ENCODE measurements around the gene SLC44A4.

The SLC44A4 gene

DNA sequence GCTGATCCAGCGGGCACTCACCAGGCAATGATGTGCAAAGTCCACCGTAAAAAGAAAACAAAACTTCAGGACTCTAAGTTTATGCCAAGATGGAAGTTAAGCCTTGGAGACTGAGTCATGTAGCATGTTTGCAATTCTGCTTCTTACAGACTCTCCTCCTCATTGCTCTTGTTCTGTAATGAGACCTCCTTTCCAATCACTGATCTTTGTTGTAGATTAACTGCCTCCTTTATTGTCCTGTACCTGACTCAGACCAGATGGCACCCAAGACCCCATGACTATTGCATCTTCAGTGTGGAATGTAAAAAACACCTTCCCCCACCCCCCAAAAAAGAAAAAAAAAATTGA, 27.3 kb downstream of the SLC44A4 start:
- no peaks in the 10 kb centered on the region for H3K4me1 ChIP-seq (ENCODE audit: insufficient read depth, low read length, severe bottlenecking)
- no peak overlapping the region for H2AFZ ChIP-seq (ENCODE audit: low read length)

DNA sequence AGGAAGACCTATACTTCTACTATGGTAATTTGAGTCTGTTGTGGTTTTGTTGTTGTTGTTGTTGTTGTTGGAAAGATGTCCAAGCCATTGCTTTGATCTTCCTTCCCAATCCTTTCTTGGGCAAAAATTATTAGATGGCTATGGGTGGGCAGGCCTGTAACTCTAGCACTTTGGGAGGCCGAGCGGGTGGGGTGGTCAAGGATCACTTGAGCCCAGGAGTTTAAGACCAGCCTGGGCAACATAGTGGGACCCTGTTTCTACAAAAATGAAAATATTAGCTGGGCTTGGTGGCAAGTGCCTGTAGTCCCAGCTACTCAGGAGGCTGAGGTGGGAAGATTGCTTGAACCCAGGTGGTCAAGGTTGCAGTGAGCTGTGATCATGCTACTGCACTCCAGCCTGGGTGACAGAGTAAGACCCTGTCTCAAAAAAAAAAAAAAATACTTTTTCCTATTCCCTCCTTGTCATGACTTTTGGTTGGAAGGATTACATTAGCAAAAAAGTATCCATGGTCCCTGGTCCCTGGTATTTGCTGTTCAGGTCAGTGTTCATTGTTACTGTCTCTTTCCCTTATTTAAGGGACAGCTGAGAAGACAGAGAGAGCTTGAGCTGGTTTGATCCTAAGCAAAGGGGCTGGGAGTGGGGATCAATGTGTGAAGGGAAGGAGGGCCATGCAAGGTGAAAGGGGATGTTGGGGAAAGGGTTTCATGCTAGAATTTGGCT, 27.9 kb downstream of the SLC44A4 start:
- H2AFZ ChIP-seq (ENCODE audit: low read length) = no peak overlapping the region
- TF ChIP-seq, protein P1, sequence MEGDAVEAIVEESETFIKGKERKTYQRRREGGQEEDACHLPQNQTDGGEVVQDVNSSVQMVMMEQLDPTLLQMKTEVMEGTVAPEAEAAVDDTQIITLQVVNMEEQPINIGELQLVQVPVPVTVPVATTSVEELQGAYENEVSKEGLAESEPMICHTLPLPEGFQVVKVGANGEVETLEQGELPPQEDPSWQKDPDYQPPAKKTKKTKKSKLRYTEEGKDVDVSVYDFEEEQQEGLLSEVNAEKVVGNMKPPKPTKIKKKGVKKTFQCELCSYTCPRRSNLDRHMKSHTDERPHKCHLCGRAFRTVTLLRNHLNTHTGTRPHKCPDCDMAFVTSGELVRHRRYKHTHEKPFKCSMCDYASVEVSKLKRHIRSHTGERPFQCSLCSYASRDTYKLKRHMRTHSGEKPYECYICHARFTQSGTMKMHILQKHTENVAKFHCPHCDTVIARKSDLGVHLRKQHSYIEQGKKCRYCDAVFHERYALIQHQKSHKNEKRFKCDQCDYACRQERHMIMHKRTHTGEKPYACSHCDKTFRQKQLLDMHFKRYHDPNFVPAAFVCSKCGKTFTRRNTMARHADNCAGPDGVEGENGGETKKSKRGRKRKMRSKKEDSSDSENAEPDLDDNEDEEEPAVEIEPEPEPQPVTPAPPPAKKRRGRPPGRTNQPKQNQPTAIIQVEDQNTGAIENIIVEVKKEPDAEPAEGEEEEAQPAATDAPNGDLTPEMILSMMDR (IDR thresholded peaks at IDR 0.05; ENCODE audit: low read length) = no peak
- TF ChIP-seq EZH2 (IDR thresholded peaks at IDR 0.05; ENCODE audit: borderline replicate concordance, low read length) = no peak
- H3K9me2 ChIP-seq (ENCODE audit: low read depth, low read length) = no peaks in the 10 kb centered on the region
- no peak overlapping the region for H3K9ac ChIP-seq (ENCODE audit: low read length)
- no peaks in the 10 kb centered on the region for H3F3A ChIP-seq (ENCODE audit: insufficient read depth, low read length)
- H3K4me1 ChIP-seq (ENCODE audit: insufficient read depth, low read length, severe bottlenecking) = no peaks in the 10 kb centered on the region
- H3K9me3 ChIP-seq (ENCODE audit: low read length) = 0 out of 2 replicates have a peak, but pooled peaks cover 2% of the 10 kb centered on the region
- H3K4me3 ChIP-seq (ENCODE audit: low read depth, low read length, poor library complexity, severe bottlenecking) = no peak overlapping the region
- no peak overlapping the region for H3K4me2 ChIP-seq (ENCODE audit: low read length)
- no peaks in the 10 kb centered on the region for H3K79me2 ChIP-seq (ENCODE audit: insufficient read depth, low read length)
- no peaks in the 10 kb centered on the region for H4K20me1 ChIP-seq (ENCODE audit: insufficient read depth, low read length)
- H3K36me3 ChIP-seq (ENCODE audit: insufficient read depth, low read length) = no peaks in the 10 kb centered on the region
- no peak overlapping the region for H3K27ac ChIP-seq (ENCODE audit: low read depth, low read length, poor library complexity, severe bottlenecking)
- H3K27me3 ChIP-seq (ENCODE audit: insufficient read depth, low read length) = no peaks in the 10 kb centered on the region

More for the DNA sequence above, 27.3 kb downstream of the SLC44A4 start:
- no peaks in the 10 kb centered on the region for H3K27me3 ChIP-seq (ENCODE audit: insufficient read depth, low read length)
- no peaks in the 10 kb centered on the region for H3F3A ChIP-seq (ENCODE audit: insufficient read depth, low read length)
- H3K27ac ChIP-seq (ENCODE audit: low read depth, low read length, poor library complexity, severe bottlenecking) = no peak overlapping the region
- TF ChIP-seq EZH2 (IDR thresholded peaks at IDR 0.05; ENCODE audit: borderline replicate concordance, low read length) = no peak
- TF ChIP-seq, protein P1 (IDR thresholded peaks at IDR 0.05; ENCODE audit: low read length) = no peak
- no peaks in the 10 kb centered on the region for H3K79me2 ChIP-seq (ENCODE audit: insufficient read depth, low read length)
- no peaks in the 10 kb centered on the region for H4K20me1 ChIP-seq (ENCODE audit: insufficient read depth, low read length)
- H3K4me3 ChIP-seq (ENCODE audit: low read depth, low read length, poor library complexity, severe bottlenecking) = no peak overlapping the region
- no peak overlapping the region for H3K9ac ChIP-seq (ENCODE audit: low read length)
- no peaks in the 10 kb centered on the region for H3K9me2 ChIP-seq (ENCODE audit: low read depth, low read length)
- 0 out of 2 replicates have a peak, but pooled peaks cover 2% of the 10 kb centered on the region for H3K9me3 ChIP-seq (ENCODE audit: low read length)
- H3K36me3 ChIP-seq (ENCODE audit: insufficient read depth, low read length) = no peaks in the 10 kb centered on the region
- H3K4me2 ChIP-seq (ENCODE audit: low read length) = no peak overlapping the region

GRCh38 chr6:31847276-31847978, 31.4 kb downstream of the SLC44A4 start:
- H4K20me1 ChIP-seq (ENCODE audit: insufficient read depth, low read length) = no peaks in the 10 kb centered on the region
- no peaks in the 10 kb centered on the region for H3K9me2 ChIP-seq (ENCODE audit: low read depth, low read length)
- H3K9ac ChIP-seq (ENCODE audit: low read length) = no peak overlapping the region
- H3F3A ChIP-seq (ENCODE audit: insufficient read depth, low read length) = no peaks in the 10 kb centered on the region
- no peaks in the 10 kb centered on the region for H3K9me3 ChIP-seq (ENCODE audit: low read length)
- TF ChIP-seq, protein P1 (IDR thresholded peaks at IDR 0.05; ENCODE audit: low read length) = no peak
- no peak for TF ChIP-seq EZH2 (IDR thresholded peaks at IDR 0.05; ENCODE audit: borderline replicate concordance, low read length)
- no peak overlapping the region for H3K4me3 ChIP-seq (ENCODE audit: low read depth, low read length, poor library complexity, severe bottlenecking)
- no peaks in the 10 kb centered on the region for H3K27me3 ChIP-seq (ENCODE audit: insufficient read depth, low read length)
- H3K27ac ChIP-seq (ENCODE audit: low read depth, low read length, poor library complexity, severe bottlenecking) = no peak overlapping the region
- H3K36me3 ChIP-seq (ENCODE audit: insufficient read depth, low read length) = no peaks in the 10 kb centered on the region
- H3K4me1 ChIP-seq (ENCODE audit: insufficient read depth, low read length, severe bottlenecking) = peaks cover 5% of the 10 kb centered on the region
- no peak overlapping the region for H3K4me2 ChIP-seq (ENCODE audit: low read length)
- H3K79me2 ChIP-seq (ENCODE audit: insufficient read depth, low read length) = no peaks in the 10 kb centered on the region
- no peak overlapping the region for H2AFZ ChIP-seq (ENCODE audit: low read length)

Data from OCI-LY1 (cell line).